ENCODE measurements around the gene SEC24D. TPM values are rescaled to one million over a fixed set of nuclear protein-coding genes. Genes with fewer than 3 reads are reported as not detected.

Gene SEC24D
- total RNA-seq, 1 experiment from 2014 or later: 35.8 TPM

- BruUV-seq (replicated peaks): no TSS peak
- no peak overlapping the region for H3K27ac ChIP-seq (ENCODE audit: low read depth, low read length, poor library complexity, severe bottlenecking)
- no peak overlapping the region for H3K4me3 ChIP-seq (ENCODE audit: low read depth, low read length, poor library complexity, severe bottlenecking)
- POLR2A ChIA-PET (ENCODE audit: low non-redundant PET): no interaction called here
- CTCF ChIA-PET: no interaction called here
- DNase-seq (ENCODE audit: low spot score): no peak
- H3K36me3 ChIP-seq (ENCODE audit: insufficient read depth, low read length, poor library complexity, severe bottlenecking): no peaks in the 10 kb centered on the region
- H3K4me1 ChIP-seq (ENCODE audit: insufficient read depth, low read length, poor library complexity, severe bottlenecking): no peaks in the 10 kb centered on the region
- H3K9me3 ChIP-seq (ENCODE audit: low read depth, low read length, poor library complexity, severe bottlenecking): no peaks in the 10 kb centered on the region
- TF ChIP-seq CTCF (conservative IDR thresholded peaks at IDR 0.05; ENCODE audit: low read depth, low read length) (no peak), EZH2 (IDR thresholded peaks at IDR 0.05; ENCODE audit: borderline replicate concordance, low read depth, low read length, poor library complexity, severe bottlenecking) (no peak)
- H3K27me3 ChIP-seq (replicated peaks; ENCODE audit: insufficient read depth, low read depth, low read length, poor library complexity): no peaks in the 10 kb centered on the region
- intact Hi-C loops (cut with micrococcal nuclease; ENCODE audit: unreplicated experiment): no loop called here
Observed at GRCh38 chr4:118857760-118858159, 21.8 kb upstream of the SEC24D start.

GRCh38 chr4:118850488-118851173 lies 14.7 kb upstream of the SEC24D start:
- intact Hi-C loops (cut with micrococcal nuclease; ENCODE audit: unreplicated experiment): no loop called here
- DNase-seq (ENCODE audit: low spot score): no peak
- H3K27ac ChIP-seq (ENCODE audit: low read depth, low read length, poor library complexity, severe bottlenecking): no peak overlapping the region
- no TSS peak for BruUV-seq (replicated peaks)
- ChIA-PET CTCF (no interaction called here), POLR2A (ENCODE audit: low non-redundant PET) (no interaction called here)
- H3K9me3 ChIP-seq (ENCODE audit: low read depth, low read length, poor library complexity, severe bottlenecking): no peaks in the 10 kb centered on the region
- no peak overlapping the region for H3K4me3 ChIP-seq (ENCODE audit: low read depth, low read length, poor library complexity, severe bottlenecking)
- no peaks in the 10 kb centered on the region for H3K27me3 ChIP-seq (replicated peaks; ENCODE audit: insufficient read depth, low read depth, low read length, poor library complexity)
- no peaks in the 10 kb centered on the region for H3K36me3 ChIP-seq (ENCODE audit: insufficient read depth, low read length, poor library complexity, severe bottlenecking)
- H3K4me1 ChIP-seq (ENCODE audit: insufficient read depth, low read length, poor library complexity, severe bottlenecking): no peaks in the 10 kb centered on the region
- TF ChIP-seq EZH2 (IDR thresholded peaks at IDR 0.05; ENCODE audit: borderline replicate concordance, low read depth, low read length, poor library complexity, severe bottlenecking) (no peak), CTCF (conservative IDR thresholded peaks at IDR 0.05; ENCODE audit: low read depth, low read length) (no peak)

GRCh38 chr4:118849867-118850487 lies 14.1 kb upstream of the SEC24D start:
- DNase-seq (ENCODE audit: low spot score): no peak
- Histone ChIP-seq H3K9me3 (ENCODE audit: low read depth, low read length, poor library complexity, severe bottlenecking) (no peaks in the 10 kb centered on the region), H3K36me3 (ENCODE audit: insufficient read depth, low read length, poor library complexity, severe bottlenecking) (no peaks in the 10 kb centered on the region), H3K27me3 (replicated peaks; ENCODE audit: insufficient read depth, low read depth, low read length, poor library complexity) (no peaks in the 10 kb centered on the region), H3K4me1 (ENCODE audit: insufficient read depth, low read length, poor library complexity, severe bottlenecking) (no peaks in the 10 kb centered on the region), H3K27ac (ENCODE audit: low read depth, low read length, poor library complexity, severe bottlenecking) (no peak overlapping the region), H3K4me3 (ENCODE audit: low read depth, low read length, poor library complexity, severe bottlenecking) (no peak overlapping the region)
- no TSS peak for BruUV-seq (replicated peaks)
- ChIA-PET POLR2A (ENCODE audit: low non-redundant PET) (no interaction called here), CTCF (no interaction called here)
- intact Hi-C loops (cut with micrococcal nuclease; ENCODE audit: unreplicated experiment): no loop called here
- TF ChIP-seq EZH2 (IDR thresholded peaks at IDR 0.05; ENCODE audit: borderline replicate concordance, low read depth, low read length, poor library complexity, severe bottlenecking): no peak
- TF ChIP-seq CTCF (conservative IDR thresholded peaks at IDR 0.05; ENCODE audit: low read depth, low read length): no peak

All from A673 (cell line).